GM23248 (cell line): ENCODE measurements around the gene ATG5. TPM values are rescaled to one million over a fixed set of nuclear protein-coding genes. Genes with fewer than 3 reads are reported as not detected.
A peak's percentile ranks its signal among the peaks of the same experiment; 100 is the strongest.

Experiments
- DNase-seq: peaks from one replicate; pipeline ENCODE4 v3.0.0-alpha.2; 2015
- H2AFZ ChIP-seq: fragments of 200-600 bp; sonication (generic); 2 replicates; pipeline ENCODE4 v1.6.1; 2016; ENCODE audit warnings: antibody characterized with exemption
- H3F3A ChIP-seq: fragments of 200-600 bp; sonication (generic); 2 replicates; pipeline ENCODE4 v1.6.1; 2016; ENCODE audit warnings: mild to moderate bottlenecking, antibody characterized with exemption, mixed run types; ENCODE audit not compliant: insufficient read depth
- H3K27ac ChIP-seq: fragments of 200-600 bp; sonication (generic); 2 replicates; pipeline ENCODE4 v1.5.1; 2016; ENCODE audit warnings: mild to moderate bottlenecking
- H3K27me3 ChIP-seq: fragments of 200-600 bp; sonication (generic); replicated peaks from 2 replicates; pipeline ENCODE4 v1.6.1; 2016; ENCODE audit warnings: mild to moderate bottlenecking; ENCODE audit not compliant: insufficient read depth
- H3K36me3 ChIP-seq: fragments of 200-600 bp; sonication (generic); 2 replicates; pipeline ENCODE4 v1.6.1; 2016; ENCODE audit warnings: low read depth, mild to moderate bottlenecking
- H3K4me1 ChIP-seq: fragments of 200-600 bp; sonication (generic); 2 replicates; pipeline ENCODE4 v1.6.1; 2016; ENCODE audit warnings: mild to moderate bottlenecking; ENCODE audit not compliant: insufficient read depth
- H3K4me2 ChIP-seq: fragments of 200-600 bp; sonication (generic); one replicate; pipeline ENCODE4 v1.6.1; 2016; ENCODE audit warnings: mild to moderate bottlenecking; ENCODE audit not compliant: unreplicated experiment
- H3K4me3 ChIP-seq: fragments of 200-600 bp; sonication (generic); 2 replicates; pipeline ENCODE4 v1.5.1; 2016; ENCODE audit warnings: mild to moderate bottlenecking
- H3K79me2 ChIP-seq: fragments of 200-600 bp; sonication (generic); 2 replicates; pipeline ENCODE4 v1.6.1; 2016; ENCODE audit warnings: mild to moderate bottlenecking; ENCODE audit not compliant: insufficient read depth
- H3K9ac ChIP-seq: fragments of 200-600 bp; sonication (generic); 2 replicates; pipeline ENCODE4 v1.6.1; 2016; ENCODE audit warnings: mild to moderate bottlenecking
- H3K9me2 ChIP-seq: fragments of 200-600 bp; sonication (generic); 2 replicates; pipeline ENCODE4 v1.6.1; 2016; ENCODE audit warnings: mixed run types, mild to moderate bottlenecking, moderate library complexity; ENCODE audit not compliant: insufficient read depth
- H3K9me3 ChIP-seq: fragments of 200-600 bp; sonication (generic); one replicate; pipeline ENCODE4 v1.6.1; 2017; ENCODE audit warnings: low read depth
- H4K20me1 ChIP-seq: fragments of 200-600 bp; sonication (generic); 2 replicates; pipeline ENCODE4 v1.6.0; 2016; ENCODE audit not compliant: insufficient read depth
- EZH2 ChIP-seq: fragments of 200-600 bp; sonication (generic); IDR thresholded peaks from 2 replicates; pipeline ENCODE4 v1.6.1; 2018; ENCODE audit warnings: antibody characterized with exemption, mild to moderate bottlenecking; ENCODE audit not compliant: insufficient read depth, poor library complexity, severe bottlenecking
- EZH2phosphoT487 ChIP-seq: fragments of 200-600 bp; sonication (generic); IDR thresholded peaks from 2 replicates; pipeline ENCODE4 v1.6.1; 2018; ENCODE audit warnings: antibody characterized with exemption, moderate library complexity, mild to moderate bottlenecking, low read depth; ENCODE audit not compliant: insufficient read depth
- WGBS, 2 experiments: methylation state at CpG; one replicate each; pipeline ENCODE4 v1.1.6; 2015 to 2017; ENCODE audit warnings: low lambda C conversion rate in 2 of 2, low coverage in 1 of 2; ENCODE audit errors: missing lambda C conversion rate in 2 of 2; 5-methylcytosine and 5-hydroxymethylcytosine counted together
- in situ Hi-C: fragments of 300-500 bp; cut with MboI; formaldehyde crosslinking; loops from 2 replicates; pipeline ENCODE4 v1.15.0; 2020
- polyA plus RNA-seq: library from polyadenylated mRNA; unstranded; fragments of >200 nt; fragmentation: Nextera tagmentation; extraction: Ambion mirVana; gene quantifications from 2 replicates; pipeline ENCODE4 v1.2.1, GENCODE V29; 2016
- total RNA-seq: library from RNA; depleted of rRNA; stranded (reverse); fragments of >200 nt; shearing (Covaris generic); gene quantifications from 2 replicates; pipeline ENCODE4 v1.2.3, GENCODE V29; 2014

The ATG5 gene
- total and polyA plus RNA-seq, 2 experiments from 2014 or later = 39.4 to 44.2 TPM

DNA sequence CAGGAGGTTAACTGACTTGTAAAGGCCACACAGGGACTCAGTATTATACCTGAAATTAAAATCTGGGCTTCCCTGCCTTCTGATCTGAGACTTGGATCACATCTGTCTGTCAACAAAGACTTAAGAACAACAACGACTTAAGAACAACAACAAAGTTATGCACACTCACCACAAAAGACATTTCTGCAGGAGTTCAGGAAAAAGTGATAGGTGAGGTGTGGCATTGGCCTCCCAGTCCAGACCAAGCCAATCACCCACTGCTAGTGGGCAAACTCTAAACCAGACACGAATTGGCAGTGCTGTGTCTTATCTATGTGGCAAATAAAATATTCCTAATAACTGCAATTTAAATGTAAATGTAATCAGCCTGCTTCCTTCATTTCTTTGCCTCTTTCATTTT, 178.1 kb downstream of the ATG5 start:
- H3F3A ChIP-seq = peaks cover 9% of the 10 kb centered on the region; the same call in 1 of the 2 replicates
- in situ Hi-C loops = no loop called here

DNA sequence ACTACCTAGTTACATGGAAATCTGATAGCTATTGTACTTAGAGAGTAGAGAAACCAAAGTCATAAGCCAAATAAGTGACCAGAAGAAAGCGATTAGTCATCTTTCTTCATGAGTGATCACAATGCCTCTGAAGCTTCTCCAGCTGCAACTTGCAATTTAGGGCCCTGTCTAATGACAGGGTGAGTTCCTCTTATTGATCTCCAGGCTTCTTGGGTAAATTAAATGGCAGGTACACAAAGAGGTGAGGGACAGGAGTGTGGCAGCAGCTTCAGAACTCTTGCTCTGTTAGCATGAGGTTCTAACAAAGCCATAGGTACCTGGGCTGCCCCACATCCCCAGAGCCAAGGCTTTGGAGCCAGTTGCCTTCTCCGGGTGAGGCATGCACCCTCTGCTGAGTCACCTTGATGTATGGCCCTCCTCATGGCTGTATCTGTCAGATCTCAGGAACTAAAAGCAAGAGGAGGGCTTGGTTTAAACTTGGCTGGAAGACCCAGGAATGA, 178.7 kb downstream of the ATG5 start:
- Histone ChIP-seq H3K4me2 (no peak overlapping the region), H3K36me3 (no peaks in the 10 kb centered on the region), H3K27ac (no peak overlapping the region), H2AFZ (no peak overlapping the region), H3K9me2 (no peaks in the 10 kb centered on the region), H4K20me1 (no peaks in the 10 kb centered on the region), H3K27me3 (no peaks in the 10 kb centered on the region), H3K4me3 (no peak overlapping the region), H3K9ac (no peak overlapping the region), H3K9me3 (no peaks in the 10 kb centered on the region), H3K79me2 (no peaks in the 10 kb centered on the region), H3K4me1 (peaks cover 16% of the 10 kb centered on the region), H3F3A (peaks cover 9% of the 10 kb centered on the region; the same call in 1 of the 2 replicates)
- no peak for TF ChIP-seq EZH2
- no peak for TF ChIP-seq EZH2phosphoT487
- DNase-seq = peak; percentile 68
- in situ Hi-C loops = no loop called here
- 45 to 48% methylated on average over 2 of the region's 2 CpGs for WGBS, 2 experiments

More for the DNA sequence above, 178.1 kb downstream of the ATG5 start:
- Histone ChIP-seq H3K9ac (no peak overlapping the region), H3K4me2 (no peak overlapping the region), H2AFZ (no peak overlapping the region), H3K27me3 (no peaks in the 10 kb centered on the region), H3K27ac (no peak overlapping the region), H3K4me1 (peaks cover 16% of the 10 kb centered on the region), H3K9me3 (no peaks in the 10 kb centered on the region), H3K36me3 (no peaks in the 10 kb centered on the region), H3K79me2 (no peaks in the 10 kb centered on the region), H4K20me1 (no peaks in the 10 kb centered on the region), H3K9me2 (no peaks in the 10 kb centered on the region), H3K4me3 (no peak overlapping the region)
- no peak for TF ChIP-seq EZH2phosphoT487
- no peak for TF ChIP-seq EZH2
- no peak for DNase-seq
- 50 to 96% methylated on average over 1 to 2 of the region's 2 CpGs for WGBS, 2 experiments

DNA sequence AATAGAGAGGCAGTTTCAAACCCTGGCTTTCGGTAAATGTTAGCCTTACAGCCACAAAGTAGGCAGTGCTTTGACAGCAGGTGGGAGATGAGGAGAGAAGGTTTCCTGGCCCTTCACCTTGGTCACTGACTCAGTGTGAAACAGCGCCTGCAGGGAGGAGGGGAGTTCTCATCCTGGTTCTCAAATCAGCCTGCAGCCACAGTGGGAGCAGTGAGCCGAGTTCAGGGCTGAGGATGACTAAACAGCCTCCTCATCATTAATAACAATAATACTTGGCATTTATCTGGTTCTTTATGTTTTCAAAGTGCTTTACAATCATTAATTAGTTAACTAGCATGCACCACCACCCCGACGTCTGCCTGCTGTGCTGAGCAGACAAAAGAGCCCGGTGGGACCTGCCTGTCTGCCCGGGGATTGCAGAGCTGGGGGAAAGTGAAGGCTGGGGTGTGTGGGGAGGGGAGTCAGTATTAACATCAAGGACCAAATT, 179.8 kb downstream of the ATG5 start:
- Histone ChIP-seq H3K4me3 (no peak overlapping the region), H2AFZ (no peak overlapping the region), H3K4me2 (no peak overlapping the region), H3F3A (peaks cover 9% of the 10 kb centered on the region; the same call in 1 of the 2 replicates), H3K9ac (no peak overlapping the region), H3K9me2 (no peaks in the 10 kb centered on the region), H4K20me1 (no peaks in the 10 kb centered on the region), H3K4me1 (peaks cover 16% of the 10 kb centered on the region), H3K9me3 (no peaks in the 10 kb centered on the region), H3K79me2 (no peaks in the 10 kb centered on the region), H3K27me3 (no peaks in the 10 kb centered on the region), H3K27ac (no peak overlapping the region), H3K36me3 (no peaks in the 10 kb centered on the region)
- WGBS, 2 experiments = 45 to 50% methylated on average over 7 of the region's 7 CpGs
- peak; percentile 35 for DNase-seq
- no peak for TF ChIP-seq EZH2phosphoT487
- no peak for TF ChIP-seq EZH2
- in situ Hi-C loops = no loop called here

DNA sequence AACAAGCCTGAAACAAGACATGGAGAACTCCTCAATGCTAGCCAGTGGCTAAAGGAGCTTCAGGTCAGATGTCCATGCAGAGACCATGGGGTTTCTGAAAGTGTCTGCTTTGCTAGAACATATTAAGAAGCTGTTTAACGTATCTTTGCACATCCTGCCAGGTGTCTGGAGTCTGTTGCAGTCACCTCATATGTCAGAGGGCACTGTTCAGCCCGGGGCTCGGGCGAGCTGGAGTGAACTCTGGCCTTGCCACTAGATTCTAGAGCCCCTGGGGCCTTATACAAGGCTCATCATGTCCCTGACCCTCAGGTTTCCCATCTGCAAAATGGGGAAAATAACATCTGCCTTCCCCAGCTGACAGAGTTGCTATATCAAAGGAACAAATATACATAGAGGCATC, 180.4 kb downstream of the ATG5 start:
- no peak overlapping the region for H3K4me2 ChIP-seq
- 94% methylated on average over 4 of the region's 4 CpGs for WGBS, 2 experiments
- no peak overlapping the region for H3K4me3 ChIP-seq
- in situ Hi-C loops = no loop called here
- no peaks in the 10 kb centered on the region for H3K9me3 ChIP-seq
- H3K9me2 ChIP-seq = no peaks in the 10 kb centered on the region
- H3K27ac ChIP-seq = no peak overlapping the region
- no peak overlapping the region for H3K9ac ChIP-seq
- peaks cover 16% of the 10 kb centered on the region for H3K4me1 ChIP-seq
- H3K27me3 ChIP-seq = no peaks in the 10 kb centered on the region
- peaks cover 9% of the 10 kb centered on the region; the same call in 1 of the 2 replicates for H3F3A ChIP-seq
- H2AFZ ChIP-seq = no peak overlapping the region
- no peaks in the 10 kb centered on the region for H3K79me2 ChIP-seq
- H3K36me3 ChIP-seq = no peaks in the 10 kb centered on the region
- H4K20me1 ChIP-seq = no peaks in the 10 kb centered on the region
- no peak for DNase-seq
- no peak for TF ChIP-seq EZH2
- TF ChIP-seq EZH2phosphoT487 = no peak

DNA sequence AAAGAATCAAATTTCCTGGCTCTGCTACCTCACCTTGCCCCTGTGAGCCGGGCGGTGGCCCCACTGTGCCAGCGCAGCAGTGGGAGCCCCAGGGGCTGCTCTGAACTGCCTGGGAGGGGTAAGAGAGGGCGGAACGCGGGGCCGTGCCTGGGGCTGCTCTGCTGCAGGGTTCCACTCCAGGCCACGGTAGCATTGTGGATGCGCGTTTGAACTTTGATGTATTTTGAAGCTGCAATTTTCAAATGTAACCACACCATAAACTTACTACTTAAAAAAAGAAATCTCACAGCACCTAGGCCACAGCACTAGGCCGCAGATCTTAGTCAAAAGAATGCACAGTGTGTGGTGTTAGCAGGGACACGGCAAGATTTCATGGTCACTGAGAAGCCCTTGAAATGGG, 181.9 kb downstream of the ATG5 start:
- no peaks in the 10 kb centered on the region for H4K20me1 ChIP-seq
- no peak overlapping the region for H3K9ac ChIP-seq
- H3K27me3 ChIP-seq = no peaks in the 10 kb centered on the region
- H3K79me2 ChIP-seq = no peaks in the 10 kb centered on the region
- no peak overlapping the region for H3K4me3 ChIP-seq
- no peaks in the 10 kb centered on the region for H3K9me3 ChIP-seq
- in situ Hi-C loops = no loop called here
- no peak overlapping the region for H3K4me2 ChIP-seq
- H2AFZ ChIP-seq = no peak overlapping the region
- H3F3A ChIP-seq = peaks cover 9% of the 10 kb centered on the region; the same call in 1 of the 2 replicates
- peaks cover 16% of the 10 kb centered on the region for H3K4me1 ChIP-seq
- no peak for DNase-seq
- TF ChIP-seq EZH2 (no peak), EZH2phosphoT487 (no peak)
- H3K27ac ChIP-seq = no peak overlapping the region
- 94 to 97% methylated on average over 12 of the region's 12 CpGs for WGBS, 2 experiments
- H3K9me2 ChIP-seq = no peaks in the 10 kb centered on the region
- no peaks in the 10 kb centered on the region for H3K36me3 ChIP-seq
